HCT116 (cell line): Measurements from ENCODE around the gene RAB30. TPM values are rescaled to one million over a fixed set of nuclear protein-coding genes. Genes with fewer than 3 reads are reported as not detected.

Experiments used
- ATAC-seq: fragments of 200-7000 bp; cut with Tn5 transposase; 2 replicates; pipeline ENCODE4 v1.9.1; 2020; ENCODE audit warnings: mild to moderate bottlenecking, moderate library complexity
- BruUV-seq: library from RNA; stranded (reverse); fragments of 400-500 nt; replicated peaks from 2 replicates; lab custom pipeline; 2021; lab: Mats Ljungman, UMichigan
- CTCF ChIA-PET: fragments of 300-600 bp; sonication (Branson Sonifier 250); formaldehyde crosslinking; loops from one replicate; lab custom pipeline; 2021; ENCODE audit warnings: antibody characterized with exemption; lab: Charles Lee
- POLR2A ChIA-PET: fragments of 300-600, 350-600 bp; sonication (Branson Sonifier 250); formaldehyde crosslinking; loops from one replicate; lab custom pipeline; 2021; ENCODE audit warnings: antibody characterized with exemption; lab: Charles Lee
- RAD21 ChIA-PET, 2 experiments: fragments of 300-600 bp; sonication (Branson Sonifier 250); formaldehyde crosslinking; loops; one replicate each; lab custom pipeline; 2023; ENCODE audit warnings: low total read pairs in 2 of 2; ENCODE audit not compliant: uncharacterized antibody in 2 of 2, unreplicated experiment in 2 of 2, low non-redundant PET in 1 of 2; lab: Charles Lee
- DNase-seq: peaks from one replicate; pipeline ENCODE4 v3.0.0-alpha.2; 2010; ENCODE audit warnings: low read depth, low spot score
- H2AFZ ChIP-seq: fragments of 200-600 bp; shearing (Covaris generic), sonication (generic); 2 replicates; pipeline ENCODE4 v1.6.1; 2017; ENCODE audit warnings: low read depth, mixed run types, mixed read lengths, antibody characterized with exemption, low read length; ENCODE audit not compliant: poor library complexity, severe bottlenecking
- H3K27ac ChIP-seq: 2 replicates; pipeline ENCODE4 v1.5.1; 2012; ENCODE audit warnings: low read depth, low read length
- H3K27me3 ChIP-seq: fragments of 200-600 bp; sonication (generic); 2 replicates; pipeline ENCODE4 v1.6.1; 2016; ENCODE audit warnings: mixed run types, low read length, mixed read lengths; ENCODE audit not compliant: insufficient read depth
- H3K36me3 ChIP-seq, 2 experiments: fragments of 200-500 bp in 1 of 2; fragments of 200-600 bp in 1 of 2; sonication (Bioruptor generic) in 1 of 2; sonication (generic) in 1 of 2; 2 replicates each; pipeline versions ENCODE4 v1.5.1 to v1.6.1; 2014 to 2016; ENCODE audit warnings: low read length in 2 of 2, inconsistent platforms in 1 of 2, mixed read lengths in 1 of 2, mixed run types in 1 of 2; ENCODE audit not compliant: insufficient read depth in 2 of 2, control insufficient read depth in 1 of 2
- H3K4me1 ChIP-seq, 2 experiments: fragments of 200-600 bp in 1 of 2; sonication (generic) in 1 of 2; 2 replicates each; pipeline versions ENCODE4 v1.5.1 to v1.6.1; 2012 to 2017; ENCODE audit warnings: low read length in 2 of 2, inconsistent platforms in 1 of 2, mild to moderate bottlenecking in 1 of 2, mixed read lengths in 1 of 2, mixed run types in 1 of 2, moderate library complexity in 1 of 2; ENCODE audit not compliant: insufficient read depth in 2 of 2, control insufficient read depth in 1 of 2
- H3K4me2 ChIP-seq: fragments of 200-600 bp; sonication (generic); 2 replicates; pipeline ENCODE4 v1.6.1; 2017; ENCODE audit warnings: mixed run types, low read length, mixed read lengths
- H3K4me3 ChIP-seq, 2 experiments: fragments of 200-600 bp in 1 of 2; sonication (generic) in 1 of 2; replicated peaks in 1 of 2; 2 replicates each; pipeline ENCODE4 v1.5.1; 2011 to 2016; ENCODE audit warnings: low read length in 2 of 2, control low read depth in 1 of 2, low read depth in 1 of 2, mild to moderate bottlenecking in 1 of 2, mixed read lengths in 1 of 2, mixed run types in 1 of 2
- H3K79me2 ChIP-seq: fragments of 200-600 bp; sonication (generic); 2 replicates; pipeline ENCODE4 v1.6.1; 2017; ENCODE audit warnings: mild to moderate bottlenecking, mixed run types, low read length, moderate library complexity, mixed read lengths; ENCODE audit not compliant: insufficient read depth
- H3K9ac ChIP-seq: fragments of 200-600 bp; sonication (generic); 2 replicates; pipeline ENCODE4 v1.6.1; 2016; ENCODE audit warnings: low read length, mixed read lengths
- H3K9me2 ChIP-seq: fragments of 200-600 bp; sonication (generic), shearing (Covaris generic); 2 replicates; pipeline ENCODE4 v1.6.1; 2017; ENCODE audit warnings: mixed run types, mild to moderate bottlenecking, moderate library complexity; ENCODE audit not compliant: insufficient read depth
- H3K9me3 ChIP-seq, 2 experiments: fragments of 200-500 bp in 1 of 2; fragments of 200-600 bp in 1 of 2; sonication (Bioruptor generic) in 1 of 2; sonication (generic) in 1 of 2; 2 replicates each; pipeline ENCODE4 v1.6.1; 2014 to 2017; ENCODE audit warnings: low read length in 2 of 2, mixed read lengths in 2 of 2, inconsistent platforms in 1 of 2, low read depth in 1 of 2, mild to moderate bottlenecking in 1 of 2, mixed run types in 1 of 2, moderate library complexity in 1 of 2; ENCODE audit not compliant: control insufficient read depth in 1 of 2, insufficient read depth in 1 of 2
- H4K20me1 ChIP-seq: fragments of 200-600 bp; sonication (generic), shearing (Covaris generic); 2 replicates; pipeline ENCODE4 v1.6.1; 2017; ENCODE audit warnings: mixed run types, mild to moderate bottlenecking, moderate library complexity; ENCODE audit not compliant: insufficient read depth
- ATF3 ChIP-seq: IDR thresholded peaks from 2 replicates; pipeline ENCODE4 v1.6.1; 2012
- CEBPB ChIP-seq: IDR thresholded peaks from 2 replicates; pipeline ENCODE4 v1.6.1; 2012; ENCODE audit warnings: low read depth
- EGR1 ChIP-seq: IDR thresholded peaks from 2 replicates; pipeline ENCODE4 v1.6.1; 2012; ENCODE audit warnings: low read depth
- ELF1 ChIP-seq: IDR thresholded peaks from 2 replicates; pipeline ENCODE4 v1.6.1; 2012; ENCODE audit warnings: low read depth, borderline replicate concordance
- EZH2 ChIP-seq: fragments of 200-600 bp; sonication (generic); IDR thresholded peaks from 2 replicates; pipeline ENCODE4 v1.6.1; 2017; ENCODE audit warnings: antibody characterized with exemption, mixed run types
- MAX ChIP-seq: IDR thresholded peaks from 2 replicates; pipeline ENCODE4 v1.6.1; 2012
- POLR2AphosphoS5 ChIP-seq: IDR thresholded peaks from 2 replicates; pipeline ENCODE4 v1.6.1; 2011; ENCODE audit warnings: mild to moderate bottlenecking, low read depth, low read length, moderate library complexity
- RAD21 ChIP-seq: IDR thresholded peaks from 2 replicates; pipeline ENCODE4 v1.6.1; 2012; ENCODE audit warnings: low read depth, mild to moderate bottlenecking
- SIN3A ChIP-seq: IDR thresholded peaks from 2 replicates; pipeline ENCODE4 v1.6.1; 2012; ENCODE audit warnings: low read depth
- SP1 ChIP-seq: IDR thresholded peaks from 2 replicates; pipeline ENCODE4 v1.6.1; 2012; ENCODE audit warnings: low read depth
- SRF ChIP-seq: IDR thresholded peaks from 2 replicates; pipeline ENCODE4 v1.6.1; 2012; ENCODE audit warnings: low read depth
- YY1 ChIP-seq: IDR thresholded peaks from 2 replicates; pipeline ENCODE4 v1.6.1; 2011; ENCODE audit warnings: low read length, low read depth, moderate library complexity, mild to moderate bottlenecking; ENCODE audit not compliant: insufficient replicate concordance; ENCODE audit errors: extremely low read depth
- ZNF274 ChIP-seq: fragments of 200-500 bp; sonication (Bioruptor generic); IDR thresholded peaks from 2 replicates; pipeline ENCODE4 v1.6.1; 2014; ENCODE audit warnings: mild to moderate bottlenecking, low read depth, low read length, inconsistent platforms
- intact Hi-C: fragments of 100-400 bp; cut with micrococcal nuclease; formaldehyde crosslinking; loops from 2 replicates; pipeline ENCODE4 v1.10.0; 2022
- total RNA-seq: library from RNA; stranded (reverse); gene quantifications from one replicate; pipeline ENCODE4 v1.2.1, GENCODE V29; 2021; ENCODE audit not compliant: unreplicated experiment
- TF ChIP-seq, protein P1 (sequence below): IDR thresholded peaks from 2 replicates; pipeline ENCODE4 v1.6.1; 2011; ENCODE audit warnings: mild to moderate bottlenecking, low read length, moderate library complexity; ENCODE audit not compliant: insufficient replicate concordance; ENCODE audit errors: extremely low read depth
- TF ChIP-seq, protein P2 (sequence below): IDR thresholded peaks from 2 replicates; pipeline ENCODE4 v1.6.1; 2012; ENCODE audit warnings: low read depth

The RAB30 gene
- total RNA-seq, 1 experiment from 2014 or later, result 5.7 TPM

DNA sequence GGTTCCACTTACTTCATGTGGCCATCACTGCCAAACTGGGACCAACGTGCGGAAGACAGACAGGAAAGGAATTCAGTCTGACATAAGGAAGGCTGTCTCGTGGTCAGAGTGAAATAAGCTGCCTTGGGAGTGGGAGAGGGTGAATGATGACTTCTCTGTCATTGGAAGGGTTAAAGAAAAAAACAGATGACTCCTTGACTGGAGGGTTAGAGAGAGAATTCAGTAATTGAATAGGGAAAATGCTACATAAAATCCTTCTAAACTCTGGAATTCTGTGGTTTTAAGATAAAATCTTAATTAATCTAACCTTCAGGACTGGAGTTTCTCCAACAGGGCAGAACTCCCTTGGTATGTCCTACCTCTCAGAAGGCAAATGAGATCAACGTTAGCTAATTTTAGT lies 33.8 kb downstream of the RAB30 start:
- Histone ChIP-seq H3K79me2 (no peaks in the 10 kb centered on the region), H3K9ac (no peak overlapping the region), H3K4me2 (no peak overlapping the region), H4K20me1 (no peaks in the 10 kb centered on the region), H3K27ac (no peak overlapping the region), H3K27me3 (no peaks in the 10 kb centered on the region), H3K4me3 (no peak overlapping the region), H3K36me3 (no peaks in the 10 kb centered on the region), H3K4me1 (peaks cover 0 to 7% of the 10 kb centered on the region in 2 experiments; a peak in 1 of 4 replicates), H3K9me2 (no peaks in the 10 kb centered on the region), H2AFZ (no peak overlapping the region), H3K9me3 (no peaks in the 10 kb centered on the region)
- TF ChIP-seq SIN3A (no peak), MAX (no peak), POLR2AphosphoS5 (no peak), YY1 (no peak), EGR1 (no peak), ATF3 (no peak), EZH2 (no peak), ZNF274 (no peak), SP1 (no peak), CEBPB (no peak), RAD21 (no peak), ELF1 (no peak), SRF (no peak)
- TF ChIP-seq, protein P1, sequence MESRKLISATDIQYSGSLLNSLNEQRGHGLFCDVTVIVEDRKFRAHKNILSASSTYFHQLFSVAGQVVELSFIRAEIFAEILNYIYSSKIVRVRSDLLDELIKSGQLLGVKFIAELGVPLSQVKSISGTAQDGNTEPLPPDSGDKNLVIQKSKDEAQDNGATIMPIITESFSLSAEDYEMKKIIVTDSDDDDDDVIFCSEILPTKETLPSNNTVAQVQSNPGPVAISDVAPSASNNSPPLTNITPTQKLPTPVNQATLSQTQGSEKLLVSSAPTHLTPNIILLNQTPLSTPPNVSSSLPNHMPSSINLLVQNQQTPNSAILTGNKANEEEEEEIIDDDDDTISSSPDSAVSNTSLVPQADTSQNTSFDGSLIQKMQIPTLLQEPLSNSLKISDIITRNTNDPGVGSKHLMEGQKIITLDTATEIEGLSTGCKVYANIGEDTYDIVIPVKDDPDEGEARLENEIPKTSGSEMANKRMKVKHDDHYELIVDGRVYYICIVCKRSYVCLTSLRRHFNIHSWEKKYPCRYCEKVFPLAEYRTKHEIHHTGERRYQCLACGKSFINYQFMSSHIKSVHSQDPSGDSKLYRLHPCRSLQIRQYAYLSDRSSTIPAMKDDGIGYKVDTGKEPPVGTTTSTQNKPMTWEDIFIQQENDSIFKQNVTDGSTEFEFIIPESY, result no peak
- TF ChIP-seq, protein P2, sequence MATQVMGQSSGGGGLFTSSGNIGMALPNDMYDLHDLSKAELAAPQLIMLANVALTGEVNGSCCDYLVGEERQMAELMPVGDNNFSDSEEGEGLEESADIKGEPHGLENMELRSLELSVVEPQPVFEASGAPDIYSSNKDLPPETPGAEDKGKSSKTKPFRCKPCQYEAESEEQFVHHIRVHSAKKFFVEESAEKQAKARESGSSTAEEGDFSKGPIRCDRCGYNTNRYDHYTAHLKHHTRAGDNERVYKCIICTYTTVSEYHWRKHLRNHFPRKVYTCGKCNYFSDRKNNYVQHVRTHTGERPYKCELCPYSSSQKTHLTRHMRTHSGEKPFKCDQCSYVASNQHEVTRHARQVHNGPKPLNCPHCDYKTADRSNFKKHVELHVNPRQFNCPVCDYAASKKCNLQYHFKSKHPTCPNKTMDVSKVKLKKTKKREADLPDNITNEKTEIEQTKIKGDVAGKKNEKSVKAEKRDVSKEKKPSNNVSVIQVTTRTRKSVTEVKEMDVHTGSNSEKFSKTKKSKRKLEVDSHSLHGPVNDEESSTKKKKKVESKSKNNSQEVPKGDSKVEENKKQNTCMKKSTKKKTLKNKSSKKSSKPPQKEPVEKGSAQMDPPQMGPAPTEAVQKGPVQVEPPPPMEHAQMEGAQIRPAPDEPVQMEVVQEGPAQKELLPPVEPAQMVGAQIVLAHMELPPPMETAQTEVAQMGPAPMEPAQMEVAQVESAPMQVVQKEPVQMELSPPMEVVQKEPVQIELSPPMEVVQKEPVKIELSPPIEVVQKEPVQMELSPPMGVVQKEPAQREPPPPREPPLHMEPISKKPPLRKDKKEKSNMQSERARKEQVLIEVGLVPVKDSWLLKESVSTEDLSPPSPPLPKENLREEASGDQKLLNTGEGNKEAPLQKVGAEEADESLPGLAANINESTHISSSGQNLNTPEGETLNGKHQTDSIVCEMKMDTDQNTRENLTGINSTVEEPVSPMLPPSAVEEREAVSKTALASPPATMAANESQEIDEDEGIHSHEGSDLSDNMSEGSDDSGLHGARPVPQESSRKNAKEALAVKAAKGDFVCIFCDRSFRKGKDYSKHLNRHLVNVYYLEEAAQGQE, result no peak
- ChIA-PET POLR2A (no interaction called here), CTCF (no interaction called here), RAD21 (no interaction called here)
- no peak for DNase-seq
- intact Hi-C loops, result no loop called here
- BruUV-seq, result no TSS peak
- no peak for ATAC-seq
